NCI-H1048 (cell line): ENCODE data around the gene CIP2A.
"Not testable (repeated sequence)": the region's sequence is repeated elsewhere in the genome, so short reads cannot be mapped to it uniquely, and the experiment has no call there.

ENCODE experiments used
- DNase-seq: peaks from one replicate; lab custom pipeline; 2025; lab: John Stamatoyannopoulos, UW

Gene CIP2A

DNA sequence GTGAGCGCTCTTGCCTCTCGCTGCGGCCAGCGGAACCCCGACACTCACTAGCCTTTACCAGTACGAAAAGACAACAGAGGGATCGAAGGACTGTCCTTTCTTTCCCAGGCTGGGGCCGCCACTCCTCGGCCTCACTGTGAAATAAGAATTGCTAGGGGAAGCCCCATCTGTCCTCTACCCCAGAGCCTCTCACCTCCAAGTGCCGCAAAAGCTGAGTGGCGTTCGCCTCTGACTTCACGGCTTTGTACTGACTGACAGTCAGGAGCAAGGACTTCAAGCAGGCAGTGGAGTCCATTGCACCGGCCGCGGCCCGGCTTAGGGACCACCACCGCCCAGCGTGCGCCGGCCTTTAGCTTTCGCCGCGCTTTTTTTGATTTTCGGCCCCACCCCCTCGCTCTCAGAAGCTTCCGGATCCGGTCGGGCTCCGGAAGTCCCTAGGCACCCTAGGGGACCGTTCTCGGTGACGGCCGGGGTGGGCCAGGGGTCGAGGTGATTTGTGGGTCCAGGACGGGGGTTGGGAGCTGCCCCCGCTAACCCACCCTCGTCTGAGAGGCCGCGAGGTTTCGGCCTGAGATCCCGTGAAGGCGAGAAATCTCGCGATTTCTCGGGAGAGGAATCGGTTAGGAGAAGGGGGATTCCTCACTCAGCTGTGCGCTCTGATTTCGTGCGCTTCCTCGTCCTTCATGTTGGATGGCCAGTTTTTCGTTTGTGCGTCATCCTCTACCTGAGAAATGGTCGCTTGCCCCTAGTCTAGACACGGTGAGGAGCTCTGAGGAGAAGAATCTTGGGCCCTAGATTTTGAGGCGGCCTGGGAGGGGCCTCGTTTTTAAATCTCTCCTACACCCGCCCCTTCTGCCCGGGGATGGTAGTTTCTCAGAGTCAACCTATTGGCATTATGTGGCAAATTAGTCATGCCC, at the start of gene CIP2A, which contains the start of gene DZIP3:
CIP2A (minus strand) TSS at position 358 of the 917 bp plus-strand sequence; CDS start at position 295, 63 bp downstream.
DZIP3 (plus strand) TSS at position 642 of the 917 bp plus-strand sequence. CDS start 15,685 bp downstream, outside the sequence.
- peak; percentile 82 for DNase-seq

DNA sequence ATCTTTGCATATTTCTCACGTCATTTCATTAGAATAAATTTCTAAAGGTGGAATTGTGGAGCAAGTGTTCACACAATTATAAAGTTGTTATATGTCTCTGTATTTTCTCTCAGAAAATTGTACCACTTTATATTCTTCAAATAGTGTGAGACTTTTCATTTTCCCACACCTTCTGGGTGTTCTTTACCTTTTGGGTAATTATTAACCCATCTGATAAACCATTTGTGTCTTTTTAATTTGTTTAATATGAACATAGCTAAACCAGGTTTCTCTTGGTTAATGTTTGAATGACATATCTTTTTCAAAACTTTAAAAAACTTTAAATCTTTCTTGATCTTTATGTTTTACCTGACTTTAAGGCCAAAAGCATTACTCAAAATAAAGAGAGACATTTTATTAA, 40.7 kb upstream of the CIP2A start:
- DNase-seq = no peak

GRCh38 chr3:108623504-108623903, 34.3 kb upstream of the CIP2A start:
- no peak for DNase-seq

DNA sequence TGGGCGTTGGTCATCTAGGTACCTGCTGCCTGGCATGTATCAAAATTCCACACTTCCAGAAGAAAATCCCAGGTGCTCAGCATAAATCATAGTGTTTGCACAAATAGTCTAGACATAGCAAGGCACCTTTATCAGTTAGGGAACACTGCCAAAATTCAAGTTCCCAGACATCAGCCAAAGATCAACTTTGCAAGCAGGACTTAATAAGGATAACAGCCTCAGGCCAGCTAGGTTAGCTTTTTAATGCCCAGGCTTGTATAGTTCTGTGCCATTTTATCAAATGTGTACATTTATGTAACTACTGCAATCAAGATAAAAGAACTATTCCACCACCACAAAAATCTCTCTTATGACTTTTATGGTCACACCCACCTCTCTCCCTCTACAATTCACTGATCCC, 31.0 kb upstream of the CIP2A start:
- DNase-seq = no peak

- not testable (repeated sequence) for DNase-seq
These were observed 26.9 kb upstream of the CIP2A start for GRCh38 chr3:108616090-108616489.

DNA sequence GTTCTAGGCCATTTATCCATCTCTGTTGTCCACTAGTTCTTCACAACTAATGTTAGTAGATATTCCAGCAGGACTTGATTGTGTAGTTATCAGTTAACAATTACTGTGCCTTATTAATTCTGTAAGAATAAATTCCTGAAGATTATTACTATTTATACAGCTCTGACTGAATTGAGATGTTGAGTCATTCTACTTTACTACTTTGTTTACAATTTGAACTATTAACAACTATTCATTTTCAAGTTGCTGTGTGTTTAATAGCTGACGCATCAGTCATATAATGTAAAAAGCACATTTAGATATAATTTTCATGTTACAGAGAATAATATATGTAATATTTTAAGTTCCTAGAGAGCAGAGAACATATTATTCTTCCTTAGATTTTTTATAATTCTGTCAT, 21.4 kb upstream of the CIP2A start:
- DNase-seq = no peak

GRCh38 chr3:108608750-108609149, 19.5 kb upstream of the CIP2A start:
- DNase-seq = no peak

- no peak for DNase-seq
These were observed 16.3 kb upstream of the CIP2A start for GRCh38 chr3:108605491-108605890.

DNA sequence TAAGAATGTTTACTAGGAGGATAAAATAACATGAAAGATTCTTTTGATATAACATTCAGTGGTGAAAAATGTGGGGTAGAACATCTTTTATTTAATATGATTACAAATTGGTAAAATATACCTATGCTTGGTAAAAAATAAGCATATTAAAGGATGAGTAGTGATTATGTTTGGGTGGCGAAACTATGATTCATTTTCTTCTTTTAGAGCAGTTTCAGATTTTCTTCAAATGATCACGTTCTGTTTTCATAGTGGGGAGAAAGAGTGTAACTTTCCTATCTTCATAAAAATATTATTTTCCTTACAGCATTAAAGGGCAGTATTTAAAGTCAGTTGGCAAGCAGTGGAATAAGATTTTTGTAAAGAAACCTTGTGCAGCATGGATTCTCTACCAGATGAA, 15.8 kb upstream of the CIP2A start:
- no peak for DNase-seq

- no peak for DNase-seq
These were observed 14.5 kb upstream of the CIP2A start for GRCh38 chr3:108603691-108604090.

DNA sequence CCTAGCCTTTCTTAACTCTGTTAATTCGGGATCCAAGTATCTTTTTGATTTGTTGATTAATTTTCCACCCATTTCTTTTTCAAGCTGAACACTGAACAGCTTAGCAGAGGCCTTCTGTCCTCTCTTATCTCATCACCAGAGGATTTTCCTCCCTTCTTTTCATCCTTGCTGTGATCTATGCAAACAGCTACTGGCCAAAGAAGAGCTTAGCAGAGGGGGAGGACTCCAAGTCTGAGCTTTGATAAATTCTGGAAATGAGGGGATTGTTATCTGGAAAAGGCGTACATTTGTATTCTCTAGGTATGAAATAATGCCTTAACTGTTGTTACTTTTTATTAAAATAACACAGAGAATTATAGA, 13.7 kb upstream of the CIP2A start:
- DNase-seq = no peak

- DNase-seq = no peak
These were observed 13.2 kb upstream of the CIP2A start for GRCh38 chr3:108602249-108602934.

DNA sequence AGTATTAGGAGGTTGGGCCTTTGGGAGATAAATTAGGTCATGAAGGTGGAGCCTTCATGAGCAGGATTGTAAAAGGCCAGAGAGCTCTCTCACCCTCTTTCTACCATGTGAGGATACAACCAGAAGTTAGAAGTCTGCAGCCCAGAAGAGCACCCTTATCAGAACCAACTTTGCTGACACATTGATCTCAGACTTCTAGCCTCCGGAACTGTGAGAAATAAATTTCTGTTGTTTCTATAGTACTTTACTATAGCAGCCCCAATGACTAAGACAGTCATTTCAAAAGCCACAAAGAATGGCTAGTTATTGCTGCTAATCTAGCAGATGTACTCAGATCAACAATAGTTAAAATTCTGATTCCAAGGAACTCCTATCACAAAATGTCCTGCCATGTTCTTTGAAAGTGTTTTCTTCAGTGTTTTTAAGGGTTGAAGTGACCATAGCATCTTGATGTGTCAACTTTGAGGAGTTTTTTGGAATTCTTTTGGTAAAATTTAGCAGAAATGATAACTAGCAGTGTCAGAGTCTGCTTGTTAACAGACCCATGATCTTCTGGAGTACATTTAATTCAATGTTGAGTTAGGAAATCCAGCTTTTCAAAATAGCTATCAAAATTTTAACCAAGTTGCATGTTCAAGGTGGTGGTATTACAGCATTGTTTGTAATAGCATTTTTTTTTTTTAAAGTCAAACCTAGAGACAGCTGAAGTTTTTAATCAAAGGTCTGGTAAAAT, 10.6 kb upstream of the CIP2A start:
- no peak for DNase-seq

DNA sequence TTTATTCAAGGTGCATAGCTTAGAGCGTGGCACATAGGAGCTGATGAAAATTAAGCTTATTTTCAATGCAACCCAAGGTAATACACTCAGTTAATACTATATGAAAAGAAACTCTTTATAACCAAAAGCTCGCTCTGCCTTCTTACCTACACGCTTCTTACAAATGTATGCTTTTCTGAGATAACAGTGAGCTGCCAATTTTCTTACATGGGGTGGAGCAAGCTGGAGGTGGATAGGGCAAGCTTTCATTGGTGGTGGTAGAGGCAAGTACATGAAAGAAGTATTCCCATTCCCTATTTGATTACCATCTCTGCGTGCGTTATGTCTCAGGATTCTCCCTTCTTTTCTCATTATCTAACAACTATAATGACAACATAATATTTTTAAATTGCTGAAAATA, 9.1 kb upstream of the CIP2A start:
- DNase-seq = no peak

DNA sequence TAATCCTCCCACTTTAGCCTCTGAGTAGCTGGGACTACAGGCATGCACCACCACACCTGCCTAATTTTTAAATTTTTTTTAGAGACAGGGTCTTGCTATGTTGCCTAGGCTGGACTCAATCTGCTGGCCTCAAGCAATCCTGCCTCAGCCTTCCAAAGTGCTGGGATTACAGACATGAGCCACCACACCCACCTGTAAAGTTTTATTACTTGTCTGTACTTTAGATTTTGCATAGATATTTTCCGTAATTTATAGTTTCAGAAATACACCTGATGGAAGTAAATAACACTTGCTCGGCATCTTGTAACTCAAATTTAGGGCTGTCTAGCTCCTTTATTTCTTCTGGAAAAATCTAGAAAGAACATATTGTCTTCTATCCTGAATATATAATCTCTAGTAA, 6.1 kb upstream of the CIP2A start:
- no peak for DNase-seq

- DNase-seq = no peak
These were observed 1.2 kb upstream of the CIP2A start for GRCh38 chr3:108590460-108590859.

DNA sequence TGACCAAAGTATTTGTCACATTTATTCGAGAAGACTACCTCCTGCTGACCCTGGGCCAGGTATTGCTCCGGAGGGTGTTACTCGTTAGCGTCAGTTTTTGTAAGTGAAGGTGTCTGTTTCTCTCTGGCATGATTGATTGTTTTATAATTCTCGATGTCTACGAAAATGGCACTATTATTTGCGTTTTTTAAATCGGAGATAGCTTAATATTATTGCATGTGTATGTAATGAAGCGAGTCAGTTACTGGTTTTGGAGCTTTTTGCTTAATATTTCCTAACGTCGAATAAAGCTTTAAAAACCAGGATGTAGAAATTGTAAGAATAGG, 723 bp upstream of the CIP2A start:
- DNase-seq = no peak

DNA sequence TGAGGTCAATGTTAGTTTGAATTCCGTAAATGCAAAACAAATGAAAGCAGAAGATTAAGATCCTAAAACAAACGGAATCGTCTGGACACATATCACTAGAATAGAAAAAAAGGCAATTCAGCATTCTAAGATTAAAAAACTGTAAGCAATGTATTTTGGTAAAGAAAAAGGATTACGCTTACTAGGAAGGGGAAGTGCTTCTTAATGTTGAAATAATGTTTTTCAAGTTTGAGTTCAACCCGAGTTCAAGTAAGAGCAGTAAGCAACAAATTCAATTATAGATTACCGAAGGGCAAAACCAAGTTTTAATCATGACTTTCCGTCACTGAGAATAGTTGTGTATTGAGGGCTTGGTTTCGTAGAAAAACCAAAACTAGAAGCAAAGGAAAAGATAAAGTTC, 637 bp downstream of the CIP2A start:
- DNase-seq = no peak

GRCh38 chr3:108578064-108578463, 11.2 kb downstream of the CIP2A start:
- DNase-seq = no peak

GRCh38 chr3:108569336-108569735, 19.9 kb downstream of the CIP2A start:
- no peak for DNase-seq

DNA sequence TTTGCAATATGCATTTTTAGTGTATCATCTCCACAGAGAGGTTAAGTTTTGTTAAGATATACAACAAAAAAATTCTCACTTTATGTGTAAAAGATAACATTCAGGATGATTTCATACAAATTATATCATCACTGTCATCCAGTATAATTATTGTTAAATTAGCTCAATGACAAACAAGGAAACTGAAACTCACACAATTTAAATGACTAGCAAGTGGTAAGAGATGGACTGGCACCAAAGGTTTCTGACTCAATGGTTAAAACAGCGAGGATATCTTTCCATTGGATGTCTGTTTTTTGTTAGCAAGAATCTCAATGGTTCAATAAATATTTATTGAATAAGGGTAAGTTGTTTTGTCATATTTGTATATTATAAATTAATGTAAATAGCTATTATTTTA, 22.6 kb downstream of the CIP2A start:
- DNase-seq = no peak

DNA sequence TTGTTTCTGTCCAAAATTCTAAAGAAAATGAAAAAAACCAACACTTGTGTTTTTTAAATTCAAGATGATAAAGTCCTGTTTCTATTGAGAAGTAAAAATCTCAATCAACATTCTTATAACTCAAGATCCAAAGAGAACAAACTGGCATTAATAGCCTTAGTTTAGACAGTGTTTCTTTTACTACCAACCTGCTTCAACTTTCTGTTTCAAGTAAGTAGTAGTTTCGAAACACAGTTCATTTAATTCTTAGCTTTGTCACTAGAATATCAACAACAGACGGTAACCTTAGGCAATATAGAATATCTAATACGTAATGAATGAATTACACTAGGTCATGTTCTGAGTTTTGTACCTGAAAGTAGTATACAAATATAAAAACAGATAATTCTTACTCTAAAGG, 23.7 kb downstream of the CIP2A start:
- DNase-seq = no peak

DNA sequence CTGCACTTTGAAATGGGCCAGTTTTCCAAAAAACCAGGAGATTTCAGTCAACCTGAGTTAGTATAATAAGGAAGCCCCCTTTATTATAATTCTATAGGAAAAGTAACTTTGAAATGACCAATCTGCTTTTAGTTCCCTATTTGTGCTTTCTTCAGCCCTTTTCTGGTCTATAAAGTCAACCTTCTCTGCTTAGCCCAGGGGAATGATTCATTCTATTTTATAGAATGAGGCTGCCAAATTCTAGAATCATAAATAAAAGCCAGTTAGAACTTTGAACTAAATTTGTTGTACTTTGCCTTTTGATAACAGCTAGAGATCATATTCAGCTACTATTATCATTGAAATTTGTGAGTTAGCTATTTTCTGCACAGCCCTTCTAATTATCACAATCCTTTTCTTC, 24.7 kb downstream of the CIP2A start:
- DNase-seq = no peak
